Gastrocnemius medialis (tissue), 4 donors: ENCODE data around the gene SLC25A29.

Experiments used
- CTCF ChIP-seq, 5 experiments: fragments of 450-650 bp in 3 of 5; fragments of 200-600 bp in 2 of 5; sonication (generic) in 2 of 5; IDR thresholded peaks in 4 of 5; conservative IDR thresholded peaks in 1 of 5; 1 replicate in 4 of 5; 2 replicates in 1 of 5; pipeline ENCODE4 v1.5.1; 2016 to 2019; ENCODE audit warnings: antibody characterized with exemption in 5 of 5, mild to moderate bottlenecking in 3 of 5, moderate library complexity in 3 of 5
- POLR2A ChIP-seq, 2 donors: fragments of 450-650 bp; IDR thresholded peaks; one replicate each; pipeline ENCODE4 v1.6.1; 2017; ENCODE audit warnings: antibody characterized with exemption in 2 of 2, mild to moderate bottlenecking in 2 of 2, moderate library complexity in 2 of 2

GRCh38 chr14:100289916-100290606, 16.2 kb downstream of the SLC25A29 start:
- no peak for TF ChIP-seq CTCF (IDR thresholded peaks at IDR 0.05 in 4 of 5, conservative IDR thresholded peaks at IDR 0.05 in 1 of 5)
- no peak for TF ChIP-seq POLR2A (IDR thresholded peaks at IDR 0.05)
